Activated T-helper 1 cell treated with anti-CD3 and anti-CD28 coated beads, Interleukin-2, amount 50 U/mL, for 16 hours (primary cell): Measurements from ENCODE around the gene CUL9.

Experiments used
- DNase-seq, 2 donors: peaks; one replicate each; pipeline ENCODE4 v3.0.0-alpha.2; 2020; ENCODE audit warnings: low read depth in 1 of 2, low spot score in 1 of 2

CUL9 gene

GRCh38 chr6:43226192-43226851 lies 44.3 kb downstream of the CUL9 start:
- no peak for DNase-seq

GRCh38 chr6:43228951-43229802 lies 47.2 kb downstream of the CUL9 start, which contains the start of gene DNPH1:
Gene DNPH1, minus strand, starts transcription at chr6:43229481. Its CDS starts 25 bp downstream, at chr6:43229456.
- peak; percentile 61 to 77 for DNase-seq

GRCh38 chr6:43229803-43230620 lies 48.0 kb downstream of the CUL9 start:
- no peak for DNase-seq

GRCh38 chr6:43231053-43231452 lies 49.1 kb downstream of the CUL9 start:
- DNase-seq, result no peak

GRCh38 chr6:43231735-43232450 lies 49.9 kb downstream of the CUL9 start:
- DNase-seq, result no peak

GRCh38 chr6:43235841-43236240 lies 53.8 kb downstream of the CUL9 start:
- no peak for DNase-seq

GRCh38 chr6:43239054-43239453 lies 57.1 kb downstream of the CUL9 start:
- no peak for DNase-seq

- no peak for DNase-seq
Measured at GRCh38 chr6:43240950-43241349, 59.0 kb downstream of the CUL9 start.

GRCh38 chr6:43241446-43241845 lies 59.5 kb downstream of the CUL9 start:
- no peak for DNase-seq

- DNase-seq, result no peak
Measured at GRCh38 chr6:43242908-43243663, 61.1 kb downstream of the CUL9 start, which contains the start of gene TTBK1. Gene TTBK1, plus strand, starts transcription at chr6:43243481. Its CDS starts 3,180 bp downstream, at chr6:43246661.

GRCh38 chr6:43243664-43244321 lies 61.8 kb downstream of the CUL9 start:
- no peak for DNase-seq

- no peak for DNase-seq
Measured at GRCh38 chr6:43246301-43247113, 64.5 kb downstream of the CUL9 start.

- DNase-seq, result peak; percentile 54 to 61
Measured at GRCh38 chr6:43247114-43247999, 65.4 kb downstream of the CUL9 start.

- no peak for DNase-seq
Measured at GRCh38 chr6:43248101-43248500, 66.1 kb downstream of the CUL9 start.

GRCh38 chr6:43248791-43249190 lies 66.8 kb downstream of the CUL9 start:
- DNase-seq, result no peak

GRCh38 chr6:43250992-43251373 lies 69.0 kb downstream of the CUL9 start:
- DNase-seq, result no peak

GRCh38 chr6:43253401-43253800 lies 71.4 kb downstream of the CUL9 start:
- no peak for DNase-seq
